Measurements from ENCODE around the gene CCDC9B.

DNA sequence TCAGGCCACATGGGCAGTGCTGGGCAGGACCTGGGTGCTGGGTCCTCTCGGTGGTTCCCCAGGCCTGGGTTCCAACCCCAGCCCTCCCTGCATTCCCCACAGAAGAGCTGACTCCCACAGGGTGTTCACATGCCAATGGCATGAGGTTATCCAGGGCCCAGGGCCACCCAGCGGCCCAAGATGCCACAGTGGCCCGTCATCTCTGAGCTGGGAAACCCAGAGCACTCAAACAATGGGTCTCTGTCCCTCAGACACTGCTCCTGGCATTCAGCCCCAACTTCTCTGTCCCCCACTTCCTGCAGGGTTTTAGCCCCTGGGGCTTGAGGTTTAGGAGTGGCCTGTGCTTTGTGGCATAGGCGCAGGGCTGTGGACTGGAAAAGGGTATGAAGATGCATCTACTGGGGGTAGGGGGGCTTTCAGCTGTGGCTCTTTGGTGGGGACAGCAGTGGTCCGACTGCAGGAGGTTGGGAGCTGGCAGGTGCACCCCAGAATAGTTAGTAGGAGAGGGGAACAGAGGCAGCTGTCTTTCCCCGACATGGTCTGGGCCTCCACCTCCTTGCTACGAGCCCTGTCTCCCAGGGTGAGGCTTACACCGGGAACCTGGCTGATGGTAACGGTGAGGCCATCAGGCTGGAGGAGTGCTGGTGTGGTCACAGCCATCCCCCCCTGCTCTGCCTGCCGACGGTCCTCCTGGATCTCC is 1.7 kb downstream of the CCDC9B start:
- TF ChIP-seq, protein P1, sequence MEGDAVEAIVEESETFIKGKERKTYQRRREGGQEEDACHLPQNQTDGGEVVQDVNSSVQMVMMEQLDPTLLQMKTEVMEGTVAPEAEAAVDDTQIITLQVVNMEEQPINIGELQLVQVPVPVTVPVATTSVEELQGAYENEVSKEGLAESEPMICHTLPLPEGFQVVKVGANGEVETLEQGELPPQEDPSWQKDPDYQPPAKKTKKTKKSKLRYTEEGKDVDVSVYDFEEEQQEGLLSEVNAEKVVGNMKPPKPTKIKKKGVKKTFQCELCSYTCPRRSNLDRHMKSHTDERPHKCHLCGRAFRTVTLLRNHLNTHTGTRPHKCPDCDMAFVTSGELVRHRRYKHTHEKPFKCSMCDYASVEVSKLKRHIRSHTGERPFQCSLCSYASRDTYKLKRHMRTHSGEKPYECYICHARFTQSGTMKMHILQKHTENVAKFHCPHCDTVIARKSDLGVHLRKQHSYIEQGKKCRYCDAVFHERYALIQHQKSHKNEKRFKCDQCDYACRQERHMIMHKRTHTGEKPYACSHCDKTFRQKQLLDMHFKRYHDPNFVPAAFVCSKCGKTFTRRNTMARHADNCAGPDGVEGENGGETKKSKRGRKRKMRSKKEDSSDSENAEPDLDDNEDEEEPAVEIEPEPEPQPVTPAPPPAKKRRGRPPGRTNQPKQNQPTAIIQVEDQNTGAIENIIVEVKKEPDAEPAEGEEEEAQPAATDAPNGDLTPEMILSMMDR (IDR thresholded peaks at IDR 0.05), result no peak
- no peak for TF ChIP-seq POLR2A (IDR thresholded peaks at IDR 0.05)
